NCI-H2107 (cell line): Measurements from ENCODE around the gene AARS2.

Source experiments
- DNase-seq: peaks from one replicate; lab custom pipeline; 2025; lab: John Stamatoyannopoulos, UW

Gene AARS2

GRCh38 chr6:44300292-44300823 is 12.8 kb downstream of the AARS2 start:
- no peak for DNase-seq

- DNase-seq, result no peak
These were observed 14.3 kb downstream of the AARS2 start for GRCh38 chr6:44298864-44299263.

GRCh38 chr6:44298055-44298803 is 14.9 kb downstream of the AARS2 start:
- no peak for DNase-seq

DNA sequence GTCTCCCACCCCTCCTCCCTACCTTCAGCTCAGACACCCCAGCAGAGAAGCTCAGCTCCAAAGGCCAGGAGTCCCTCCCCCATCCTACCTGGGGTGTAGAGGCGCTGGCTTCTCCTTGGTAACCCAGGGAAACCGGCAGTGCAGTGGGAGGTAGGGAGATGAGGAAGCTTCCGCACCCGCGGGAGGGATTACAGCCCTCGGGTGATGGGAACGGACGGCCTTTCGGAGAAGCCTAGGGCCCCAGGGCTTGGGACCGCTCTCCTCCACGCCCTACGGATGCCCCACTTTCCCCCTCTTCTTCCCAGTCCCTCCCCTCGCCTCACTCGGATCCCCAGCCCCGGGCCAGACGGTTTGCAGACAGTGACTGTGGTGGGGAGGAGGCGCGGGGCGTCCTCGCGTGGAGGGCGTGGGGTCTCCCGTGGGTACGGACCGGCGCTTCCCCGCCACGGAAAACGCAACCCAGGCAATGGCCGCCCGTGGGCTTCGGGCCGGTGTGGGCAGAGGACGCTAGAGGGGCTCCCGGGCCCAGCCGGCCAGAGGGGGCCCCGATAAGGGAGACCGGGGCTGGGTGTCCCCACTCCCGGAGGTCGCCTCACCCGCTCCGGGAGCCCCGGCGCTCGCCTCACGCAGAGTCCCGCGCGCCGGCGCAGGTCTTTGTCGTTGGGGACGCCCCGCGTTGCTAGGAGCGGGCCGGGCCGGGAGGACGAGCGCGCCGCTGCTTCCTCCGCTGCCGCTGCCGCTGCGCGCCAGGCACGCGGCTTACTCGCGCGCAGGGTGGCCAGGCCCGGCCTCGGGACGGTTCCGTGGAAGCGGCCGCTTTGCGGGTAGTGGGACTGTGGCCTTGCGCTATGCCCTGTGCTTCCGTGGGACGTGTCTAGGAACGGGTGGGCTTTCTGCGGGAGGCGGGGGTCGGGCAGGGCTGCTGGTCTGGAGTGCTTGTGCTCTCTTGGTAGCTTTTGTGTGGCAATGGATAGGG is 15.8 kb downstream of the AARS2 start:
- no peak for DNase-seq

GRCh38 chr6:44294832-44295791 is 18.0 kb downstream of the AARS2 start:
- no peak for DNase-seq

DNA sequence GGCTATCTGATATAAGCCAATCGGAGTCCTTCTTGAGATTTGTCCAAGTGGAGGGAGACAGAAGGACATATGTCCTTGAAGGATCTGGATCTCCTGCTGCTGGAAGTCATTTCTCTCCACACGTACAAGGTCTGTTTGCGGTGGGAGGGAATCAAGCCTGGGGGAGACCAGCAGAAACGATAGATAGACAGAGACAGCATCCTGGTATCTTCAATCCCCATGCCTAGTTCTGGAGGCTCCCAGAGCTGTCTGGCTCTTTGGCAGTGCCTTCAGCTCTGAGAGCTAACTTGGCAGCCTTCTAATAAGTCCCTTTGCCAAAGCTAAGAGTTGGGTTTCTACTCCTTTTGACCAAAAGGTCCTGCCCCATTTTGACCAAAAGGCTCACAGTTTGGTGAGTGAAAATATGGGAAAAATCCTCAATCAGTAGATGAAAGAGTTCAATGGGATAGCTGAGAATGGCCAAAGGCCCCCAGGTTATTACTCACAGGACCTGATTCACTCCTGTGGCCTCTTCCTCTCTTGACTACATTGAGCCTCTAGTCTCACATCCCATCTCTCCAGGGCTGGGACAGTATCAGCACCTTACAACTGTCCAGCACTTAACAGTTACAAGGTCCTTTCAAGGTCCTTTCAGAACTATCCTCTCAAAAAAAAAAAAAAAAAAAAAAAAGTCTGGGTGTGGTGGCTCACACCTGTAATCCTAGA is 20.3 kb downstream of the AARS2 start:
- DNase-seq, result no peak

DNA sequence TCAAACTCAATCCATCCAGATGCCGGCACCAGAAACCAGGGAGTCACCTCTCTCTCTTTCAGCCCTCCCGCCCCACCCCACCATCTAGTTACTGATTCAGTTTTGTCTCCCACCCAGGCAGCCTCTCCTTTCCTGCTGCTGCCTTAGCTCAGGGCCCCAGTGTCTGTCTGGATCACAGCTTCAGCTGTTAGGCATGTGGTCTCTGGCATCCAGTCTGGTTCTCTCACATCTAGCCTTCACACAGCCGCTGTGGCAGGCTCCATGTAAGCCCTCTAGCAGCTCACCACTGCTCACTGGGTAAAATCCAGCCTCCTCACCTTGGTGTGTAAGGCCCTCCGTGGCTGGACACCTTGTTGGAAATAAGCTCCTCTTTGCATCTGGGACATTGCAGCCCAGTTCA is 21.3 kb downstream of the AARS2 start:
- DNase-seq, result no peak

- no peak for DNase-seq
These were observed 23.4 kb downstream of the AARS2 start for GRCh38 chr6:44289726-44290260.

DNA sequence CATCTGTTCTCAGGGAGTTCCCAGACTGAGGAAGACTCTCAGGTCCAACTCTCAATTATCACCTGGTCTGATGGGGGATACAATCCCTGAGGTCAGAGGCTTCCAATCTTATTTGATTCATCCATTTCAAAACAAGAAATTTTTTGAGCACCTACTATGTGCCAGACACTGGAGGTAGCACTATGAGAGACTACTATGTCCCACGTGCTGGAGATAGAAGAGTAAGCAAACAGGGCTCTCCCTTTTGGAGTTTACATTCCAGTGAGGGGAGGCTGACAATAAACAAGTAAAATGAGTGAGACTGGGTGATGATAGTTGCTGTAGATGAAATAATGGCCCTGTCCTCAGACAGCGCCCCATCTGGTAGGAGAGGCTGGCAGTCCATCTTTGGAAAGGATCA is 26.4 kb downstream of the AARS2 start:
- no peak for DNase-seq

DNA sequence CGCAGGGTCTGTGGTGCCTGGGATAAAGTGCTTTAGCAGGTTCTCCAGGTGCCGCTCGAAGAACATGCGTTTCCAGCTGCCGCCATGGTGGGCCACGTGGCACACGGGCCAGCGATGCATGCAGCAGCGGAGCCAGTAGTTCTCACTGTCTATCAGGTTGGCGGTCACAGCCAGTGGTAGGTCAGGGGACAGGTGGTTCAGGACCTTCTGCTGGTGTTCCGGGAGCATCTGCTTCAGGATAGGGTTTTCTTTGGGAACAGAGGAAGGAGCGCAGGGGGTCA is 26.9 kb downstream of the AARS2 start:
- DNase-seq, result no peak

DNA sequence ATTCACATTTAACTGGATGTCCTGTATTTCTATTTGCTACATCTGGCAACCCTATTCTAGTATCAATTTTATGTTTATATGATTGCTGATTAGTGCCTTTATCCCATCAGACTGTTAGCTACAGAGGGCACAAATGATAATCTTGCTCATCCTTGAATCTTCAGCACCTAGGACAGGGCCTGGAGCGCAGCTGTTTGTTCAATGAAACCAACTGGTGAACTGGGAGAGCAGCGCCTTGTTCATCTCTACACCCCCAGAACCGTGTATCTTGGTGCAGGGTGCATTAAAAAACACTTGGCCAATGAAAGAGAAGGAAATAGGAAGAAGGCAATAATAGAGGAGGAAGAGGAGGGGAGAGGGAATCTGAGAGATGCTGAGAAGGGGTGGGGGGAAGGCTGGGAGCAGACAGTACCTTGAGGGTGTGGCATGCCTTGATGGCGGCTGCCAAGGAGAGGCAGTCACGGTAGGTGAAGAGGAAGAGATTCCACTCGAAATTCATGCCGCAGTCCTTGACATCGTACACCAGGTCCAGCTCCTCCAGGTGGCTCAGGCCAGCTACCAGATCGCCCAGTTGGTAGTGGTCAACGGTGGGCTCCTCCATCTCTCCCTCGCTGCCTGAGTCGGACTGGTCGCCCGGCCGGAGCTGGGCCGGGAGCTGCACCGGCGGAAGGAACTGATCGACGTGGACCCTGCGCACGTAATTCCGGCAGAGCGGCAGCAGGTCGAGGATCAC is 27.4 kb downstream of the AARS2 start:
- no peak for DNase-seq

DNA sequence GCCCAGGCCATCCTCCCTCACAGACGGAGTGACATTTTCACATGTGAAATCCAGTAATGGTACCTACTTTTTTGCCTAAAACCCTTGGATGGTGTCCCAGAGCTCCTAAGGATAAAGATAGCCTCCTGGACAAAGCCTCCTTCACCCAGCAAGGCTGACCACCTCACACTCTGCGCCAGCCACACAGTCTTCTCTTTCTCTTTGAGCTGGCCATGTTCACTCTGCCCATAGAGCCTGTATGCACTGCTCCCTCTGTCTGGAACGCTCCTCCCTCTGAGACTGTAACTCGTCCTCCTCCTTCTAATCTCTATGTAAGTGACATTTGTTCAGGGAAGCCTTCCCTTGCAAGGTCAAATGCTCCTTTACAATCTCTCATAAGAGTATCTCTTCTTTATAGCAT is 28.3 kb downstream of the AARS2 start:
- no peak for DNase-seq

DNA sequence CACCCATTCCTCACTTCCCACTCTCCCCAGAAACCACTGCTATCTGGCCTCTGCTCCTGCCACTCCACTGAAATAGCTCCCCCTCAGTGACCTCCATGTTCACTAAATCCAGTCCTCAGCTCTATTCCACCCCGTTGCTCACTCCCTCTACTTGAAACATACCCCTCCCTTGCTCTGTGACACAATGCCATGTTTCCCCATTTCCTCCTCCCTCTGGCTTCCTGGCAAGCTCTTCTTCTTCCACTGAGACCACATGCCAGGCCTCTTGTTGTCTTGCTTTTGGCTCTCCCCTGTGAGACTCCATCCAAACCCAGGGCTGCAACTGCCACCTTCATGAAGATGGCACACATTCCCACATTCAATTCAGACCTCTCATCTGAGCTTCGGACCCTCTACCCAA is 29.0 kb downstream of the AARS2 start:
- no peak for DNase-seq

DNA sequence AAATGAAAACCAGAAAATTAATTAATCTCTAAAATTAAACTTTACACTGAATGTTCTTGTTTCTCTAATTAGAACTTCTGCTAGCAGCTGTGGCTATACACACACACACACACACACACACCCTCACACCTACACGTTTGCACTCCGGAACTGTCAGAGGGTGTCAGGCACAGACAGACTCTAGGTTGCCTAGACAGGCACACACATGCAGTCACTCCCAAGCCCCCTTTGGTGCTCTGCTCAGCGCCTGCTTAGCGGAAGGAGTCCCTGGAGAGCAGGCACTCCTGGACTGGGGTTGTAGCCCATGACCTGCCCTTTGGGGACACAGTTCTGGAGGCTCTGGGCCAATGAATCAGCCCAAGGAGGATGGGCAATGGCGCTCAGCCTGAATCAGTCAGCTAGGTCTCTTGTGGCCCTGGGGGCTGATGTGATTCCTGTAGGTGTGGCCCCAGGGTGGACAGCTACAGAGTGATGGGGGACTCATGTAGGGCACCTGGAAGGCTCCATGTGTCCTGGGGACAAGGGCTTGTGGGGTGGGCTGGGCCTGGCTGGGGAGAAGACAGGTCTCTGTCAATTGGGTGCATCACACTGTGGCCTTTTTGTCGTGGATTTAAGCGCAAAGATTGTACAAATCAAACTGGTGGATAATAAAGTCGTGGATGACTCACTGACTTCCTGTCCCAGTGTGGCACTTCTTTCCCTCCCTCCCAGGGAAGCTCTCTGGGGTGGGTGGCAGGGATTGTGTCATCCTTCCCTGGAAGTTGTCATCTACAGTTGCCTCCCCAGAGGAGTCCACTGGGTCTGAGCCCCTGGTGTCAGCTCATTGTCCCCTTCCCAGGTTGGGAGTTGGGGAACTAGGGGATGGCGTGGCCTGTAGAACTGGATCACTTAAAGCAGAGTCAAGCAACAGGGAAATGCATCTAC is 34.1 kb downstream of the AARS2 start:
- no peak for DNase-seq

GRCh38 chr6:44278315-44278714 is 34.8 kb downstream of the AARS2 start:
- no peak for DNase-seq

DNA sequence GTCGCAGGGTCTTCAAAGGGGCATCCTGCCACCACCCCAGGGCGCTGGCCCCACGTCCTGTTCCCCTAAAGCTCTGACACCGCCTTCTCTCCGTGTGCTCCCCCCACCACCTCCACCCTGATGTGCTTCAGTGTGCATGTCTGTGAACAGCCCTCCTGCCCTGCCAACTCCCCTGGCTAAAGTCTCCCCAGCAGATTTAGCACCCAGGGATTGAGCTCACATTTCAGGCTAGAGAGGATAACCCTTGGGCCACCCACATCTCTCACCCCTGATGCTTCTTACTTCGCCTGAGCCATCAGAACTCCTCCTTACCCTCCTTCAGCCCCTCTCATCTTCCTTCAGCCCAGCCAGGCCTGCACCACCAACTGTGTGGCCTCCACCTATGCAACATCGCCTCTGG is 35.4 kb downstream of the AARS2 start:
- no peak for DNase-seq

DNA sequence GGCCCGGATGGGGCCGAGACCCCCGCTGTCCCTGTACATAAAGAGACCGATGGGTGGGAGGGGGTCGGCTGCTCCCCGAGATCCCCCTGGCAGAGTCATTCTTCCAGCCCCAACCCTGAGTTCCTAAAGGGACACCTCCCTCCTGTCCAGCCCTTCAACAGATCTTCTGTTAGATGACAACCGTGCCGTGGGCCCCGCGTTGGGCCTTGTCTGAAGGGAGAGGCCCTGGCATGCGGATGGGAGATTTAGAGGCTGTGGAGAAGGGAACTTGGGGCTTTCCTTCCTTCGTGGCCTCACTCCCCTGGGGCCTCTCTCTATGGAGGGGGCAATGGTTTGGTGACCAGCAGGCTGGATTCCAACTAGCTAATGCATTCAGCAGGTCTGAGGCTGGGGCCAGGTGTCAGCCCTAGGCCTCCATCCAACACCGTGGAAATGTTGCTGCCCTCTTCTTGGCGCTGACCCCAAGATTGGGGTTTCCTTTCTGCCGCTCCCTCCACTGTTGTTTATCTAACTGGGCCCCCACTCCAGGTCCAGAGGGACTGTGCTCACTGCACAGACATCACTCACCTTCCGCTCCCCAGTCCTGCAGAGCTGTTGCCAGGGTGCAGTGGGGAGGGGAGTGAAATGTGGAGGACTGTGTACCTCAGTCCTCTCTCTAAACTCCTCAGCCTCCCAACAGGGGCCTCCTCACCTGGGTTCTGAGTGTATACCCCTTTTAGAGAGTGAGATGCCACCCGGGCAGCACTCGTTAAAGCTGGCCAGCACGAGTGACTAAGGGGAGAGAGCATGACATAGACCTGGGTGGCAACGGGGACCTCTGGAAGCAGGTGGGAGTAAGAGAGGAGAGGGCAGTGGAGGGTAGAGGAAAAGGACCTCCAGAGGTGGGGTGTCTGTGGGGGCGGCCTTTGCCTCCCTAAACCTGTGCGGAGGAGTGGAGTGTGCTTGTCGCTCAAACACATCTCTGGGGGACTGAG is 36.2 kb downstream of the AARS2 start:
- DNase-seq, result no peak
